Fibroblast of the aortic adventitia (primary cell): ENCODE measurements around the gene LRRC71. TPM values are rescaled to one million over a fixed set of nuclear protein-coding genes. Genes with fewer than 3 reads are reported as not detected.
"Not testable (repeated sequence)": the region's sequence is repeated elsewhere in the genome, so short reads cannot be mapped to it uniquely, and the experiment has no call there.

Source experiments
- DNase-seq: peaks from one replicate; pipeline ENCODE4 v3.0.0-alpha.2; 2010; ENCODE audit warnings: low read depth
- H3K4me3 ChIP-seq: 2 replicates; pipeline ENCODE4 v1.5.1; 2011; ENCODE audit warnings: low read depth, mild to moderate bottlenecking, control low read depth, low read length, moderate library complexity
- CTCF ChIP-seq: IDR thresholded peaks from 2 replicates; pipeline ENCODE4 v1.5.1; 2011; ENCODE audit warnings: mild to moderate bottlenecking, low read length, control low read depth, inconsistent platforms; ENCODE audit not compliant: insufficient read depth
- total RNA-seq: library from RNA; depleted of rRNA; stranded (reverse); fragments of >200 nt; gene quantifications from 2 replicates; pipeline ENCODE4 v1.2.3, GENCODE V29; 2012; ENCODE audit warnings: low replicate concordance

The LRRC71 gene
- total RNA-seq, 1 donor = 0.09 TPM

GRCh38 chr1:156926175-156926574 is 5.7 kb downstream of the LRRC71 start:
- DNase-seq = no peak
- no peak for TF ChIP-seq CTCF
- no peak overlapping the region for H3K4me3 ChIP-seq

DNA sequence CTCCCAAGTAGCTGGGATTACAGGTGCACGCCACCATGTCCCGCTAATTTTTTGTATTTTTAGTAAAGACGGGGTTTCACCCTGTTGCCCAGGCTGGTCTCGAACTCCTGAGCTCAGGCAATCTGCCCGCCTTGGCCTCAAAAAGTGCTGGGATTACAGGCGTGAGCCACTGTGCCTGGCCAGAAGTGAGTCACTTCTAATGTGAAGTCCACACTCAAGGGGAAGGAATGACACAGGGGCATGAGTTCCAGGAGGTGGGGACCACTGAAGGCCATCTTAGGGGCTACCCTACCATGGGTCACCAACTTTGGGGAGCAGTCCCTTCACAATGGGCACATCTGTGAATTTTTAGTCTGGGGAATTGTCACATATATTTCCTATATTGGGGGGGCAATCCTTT is 6.3 kb downstream of the LRRC71 start:
- H3K4me3 ChIP-seq, DNase-seq: not testable (repeated sequence)

DNA sequence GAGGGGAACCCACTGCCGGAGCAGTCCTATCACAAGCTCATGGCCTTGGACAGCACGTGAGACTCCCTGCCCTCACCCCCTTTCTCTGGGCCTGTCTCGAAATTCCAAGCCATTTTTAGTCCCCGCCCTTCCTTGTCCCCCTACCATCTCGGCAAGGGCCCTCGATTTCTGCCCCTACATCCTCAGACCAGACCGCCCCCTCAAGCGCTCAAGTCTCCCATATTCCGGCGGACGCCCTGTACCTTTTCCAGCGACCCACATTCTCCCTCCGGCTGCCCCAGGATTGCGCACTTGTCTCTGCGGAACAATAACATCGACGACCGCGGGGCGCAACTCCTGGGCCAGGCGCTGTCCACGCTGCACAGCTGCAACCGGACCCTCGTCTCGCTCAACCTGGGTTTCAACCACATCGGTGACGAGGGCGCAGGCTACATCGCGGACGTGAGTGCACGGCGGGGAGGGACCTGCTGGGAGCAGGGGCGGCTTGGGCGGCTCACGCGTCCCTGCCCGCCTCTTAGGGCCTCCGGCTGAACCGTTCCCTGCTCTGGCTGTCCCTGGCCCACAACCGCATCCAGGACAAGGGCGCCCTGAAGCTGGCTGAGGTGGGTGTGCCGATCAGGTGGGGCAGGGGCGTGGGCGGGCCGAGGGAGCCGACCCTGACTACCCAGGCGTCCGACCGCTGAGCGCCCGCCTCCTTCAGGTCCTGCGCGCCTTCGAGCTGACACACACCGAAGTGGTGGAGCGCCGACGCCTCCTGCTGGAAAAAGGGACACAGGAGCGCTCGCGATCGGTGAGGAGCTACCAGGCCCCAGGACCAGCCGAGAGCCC is 7.0 kb downstream of the LRRC71 start:
- peak; percentile 67 for DNase-seq
- peak; percentile 86 for TF ChIP-seq CTCF
- peak overlapping the region; percentile 15 for H3K4me3 ChIP-seq

- H3K4me3 ChIP-seq = no peak overlapping the region
- no peak for TF ChIP-seq CTCF
- no peak for DNase-seq
These were observed 7.7 kb downstream of the LRRC71 start for GRCh38 chr1:156928043-156928602.

DNA sequence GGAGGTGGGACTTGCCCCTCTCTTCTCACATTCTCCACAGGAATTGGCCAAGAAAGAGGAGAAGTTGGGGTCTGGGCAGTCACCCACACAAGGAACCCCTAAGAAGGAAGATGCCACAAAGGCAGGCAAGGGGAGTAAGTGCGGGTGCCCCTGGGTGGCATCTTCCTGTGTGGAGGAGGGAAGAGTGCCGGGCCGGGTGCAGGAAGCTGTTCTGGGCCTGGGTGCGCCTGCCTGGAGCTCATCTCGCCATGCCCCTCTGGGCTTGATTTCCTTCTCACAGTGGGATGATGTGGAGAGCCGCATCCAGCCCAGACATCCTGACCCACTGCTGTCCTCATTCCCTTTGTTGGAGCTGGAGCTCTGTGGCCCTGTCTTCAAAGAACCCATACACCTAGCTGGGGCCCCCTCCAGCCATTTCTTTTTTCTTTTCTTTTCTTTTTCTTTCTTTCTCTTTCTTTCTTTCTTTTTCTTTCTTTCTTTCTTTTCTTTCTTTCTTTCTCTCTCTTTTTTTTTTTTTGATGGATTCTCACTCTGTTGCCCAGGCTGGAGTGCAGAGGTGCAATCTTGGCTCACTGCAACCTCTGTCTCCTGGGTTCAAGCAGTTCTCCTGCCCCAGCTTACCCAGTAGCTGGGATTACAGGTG is 9.3 kb downstream of the LRRC71 start:
- H3K4me3 ChIP-seq = no peak overlapping the region
- TF ChIP-seq CTCF = no peak
- no peak for DNase-seq

- H3K4me3 ChIP-seq = no peak overlapping the region
- DNase-seq = no peak
- no peak for TF ChIP-seq CTCF
These were observed 10.1 kb downstream of the LRRC71 start for GRCh38 chr1:156930483-156930882.

- no peak for TF ChIP-seq CTCF
- H3K4me3 ChIP-seq = no peak overlapping the region
- peak; percentile 35 for DNase-seq
These were observed 10.9 kb downstream of the LRRC71 start for GRCh38 chr1:156931211-156931952.
